Suprapubic skin (tissue), 3 donors: ENCODE measurements around the gene ARPC5.

Experiments
- POLR2AphosphoS5 ChIP-seq, 3 donors: sonication (generic); formaldehyde crosslinking; IDR thresholded peaks; one replicate each; pipeline ENCODE4 v1.6.1; 2017; ENCODE audit warnings: antibody characterized with exemption in 3 of 3
- TF ChIP-seq, protein P1 (sequence below), 2 donors: fragments of 200-600 bp in 1 of 2; fragments of 450-650 bp in 1 of 2; sonication (generic) in 1 of 2; IDR thresholded peaks; one replicate each; pipeline ENCODE4 v1.5.1; 2016 to 2019; ENCODE audit warnings: antibody characterized with exemption in 2 of 2, mild to moderate bottlenecking in 1 of 2, moderate library complexity in 1 of 2

DNA sequence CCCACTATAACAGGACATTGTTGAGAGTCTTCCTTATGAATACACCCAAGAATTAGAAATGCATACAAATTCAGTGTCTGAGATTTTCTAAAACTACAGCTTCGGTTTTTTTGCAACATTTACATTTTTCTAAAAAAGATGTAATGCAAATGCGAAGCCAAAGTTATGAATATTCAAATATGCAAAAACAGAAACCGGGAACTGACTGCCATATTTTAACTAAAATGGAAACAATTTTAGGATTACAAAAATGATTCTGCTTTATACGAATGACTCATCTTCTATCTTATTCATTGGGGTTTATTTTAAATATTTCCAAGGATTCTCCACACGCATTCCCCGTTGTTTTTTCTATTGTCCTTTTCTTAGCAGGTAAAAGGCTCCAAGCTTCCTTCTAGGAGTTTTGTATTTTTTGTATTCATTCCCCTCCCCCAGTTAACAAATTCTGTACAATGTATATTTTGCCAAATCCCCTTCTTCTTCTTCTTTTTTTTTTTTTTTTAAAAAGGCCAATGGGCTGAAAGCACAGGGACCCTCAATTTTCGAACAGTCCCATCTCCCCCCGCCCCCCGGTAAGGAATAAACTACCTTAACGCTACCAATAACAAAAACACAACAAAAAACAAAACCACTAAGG is 1.0 kb downstream of the ARPC5 start:
- TF ChIP-seq, protein P1, sequence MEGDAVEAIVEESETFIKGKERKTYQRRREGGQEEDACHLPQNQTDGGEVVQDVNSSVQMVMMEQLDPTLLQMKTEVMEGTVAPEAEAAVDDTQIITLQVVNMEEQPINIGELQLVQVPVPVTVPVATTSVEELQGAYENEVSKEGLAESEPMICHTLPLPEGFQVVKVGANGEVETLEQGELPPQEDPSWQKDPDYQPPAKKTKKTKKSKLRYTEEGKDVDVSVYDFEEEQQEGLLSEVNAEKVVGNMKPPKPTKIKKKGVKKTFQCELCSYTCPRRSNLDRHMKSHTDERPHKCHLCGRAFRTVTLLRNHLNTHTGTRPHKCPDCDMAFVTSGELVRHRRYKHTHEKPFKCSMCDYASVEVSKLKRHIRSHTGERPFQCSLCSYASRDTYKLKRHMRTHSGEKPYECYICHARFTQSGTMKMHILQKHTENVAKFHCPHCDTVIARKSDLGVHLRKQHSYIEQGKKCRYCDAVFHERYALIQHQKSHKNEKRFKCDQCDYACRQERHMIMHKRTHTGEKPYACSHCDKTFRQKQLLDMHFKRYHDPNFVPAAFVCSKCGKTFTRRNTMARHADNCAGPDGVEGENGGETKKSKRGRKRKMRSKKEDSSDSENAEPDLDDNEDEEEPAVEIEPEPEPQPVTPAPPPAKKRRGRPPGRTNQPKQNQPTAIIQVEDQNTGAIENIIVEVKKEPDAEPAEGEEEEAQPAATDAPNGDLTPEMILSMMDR (IDR thresholded peaks at IDR 0.05): no peak
- TF ChIP-seq POLR2AphosphoS5 (IDR thresholded peaks at IDR 0.05): no peak
